SK-MEL-5 (cell line): Measurements from ENCODE around the gene SERPINE1. TPM values are rescaled to one million over a fixed set of nuclear protein-coding genes. Genes with fewer than 3 reads are reported as not detected.

Experiments used
- DNase-seq: peaks from one replicate; pipeline ENCODE4 v3.0.0-alpha.2; 2016; ENCODE audit warnings: low read depth, low spot score
- in situ Hi-C: cut with HindIII; loops from 2 replicates; pipeline ENCODE4 v1.10.0; 2016; ENCODE audit warnings: low sequenced_read_pairs, high pct_unique_total_duplicates, low pct_unique_long_range_greater_than_20kb
- total RNA-seq: library from RNA; depleted of rRNA; stranded (reverse); fragments of >200 nt; shearing (Covaris generic); gene quantifications from 2 replicates; pipeline ENCODE4 v1.2.3, GENCODE V29; 2014

The SERPINE1 gene
- total RNA-seq, 1 experiment from 2014 or later = not detected

DNA sequence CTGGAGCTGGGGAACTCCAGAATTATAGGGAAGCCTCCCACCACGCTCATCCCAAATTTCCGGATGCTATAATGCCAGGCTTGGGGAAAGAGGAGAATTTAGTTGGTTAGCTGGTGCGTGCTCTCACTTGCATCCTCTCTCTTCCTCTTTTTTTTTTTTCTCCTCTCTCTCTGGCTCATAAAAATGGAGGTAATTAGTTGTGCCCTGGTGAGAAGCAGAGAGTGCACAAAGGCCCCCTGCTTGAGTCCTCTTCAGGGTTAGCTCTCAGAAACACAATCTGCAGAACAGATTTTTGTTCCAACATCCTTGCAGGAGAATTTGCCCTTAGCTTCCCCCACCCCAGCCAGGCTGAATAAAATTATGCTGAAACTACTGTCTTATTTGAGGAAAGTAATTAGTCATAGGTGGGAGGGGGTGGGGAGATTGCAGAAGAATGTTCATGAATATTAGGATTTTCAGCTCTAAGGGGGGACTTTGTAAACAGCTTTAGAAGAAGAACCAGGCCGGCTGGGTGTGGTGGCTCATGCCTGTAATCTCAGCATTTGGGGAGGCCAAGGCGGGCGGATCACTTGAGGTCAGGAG, 7.6 kb downstream of the SERPINE1 start:
- in situ Hi-C loops = no loop called here
- no peak for DNase-seq

DNA sequence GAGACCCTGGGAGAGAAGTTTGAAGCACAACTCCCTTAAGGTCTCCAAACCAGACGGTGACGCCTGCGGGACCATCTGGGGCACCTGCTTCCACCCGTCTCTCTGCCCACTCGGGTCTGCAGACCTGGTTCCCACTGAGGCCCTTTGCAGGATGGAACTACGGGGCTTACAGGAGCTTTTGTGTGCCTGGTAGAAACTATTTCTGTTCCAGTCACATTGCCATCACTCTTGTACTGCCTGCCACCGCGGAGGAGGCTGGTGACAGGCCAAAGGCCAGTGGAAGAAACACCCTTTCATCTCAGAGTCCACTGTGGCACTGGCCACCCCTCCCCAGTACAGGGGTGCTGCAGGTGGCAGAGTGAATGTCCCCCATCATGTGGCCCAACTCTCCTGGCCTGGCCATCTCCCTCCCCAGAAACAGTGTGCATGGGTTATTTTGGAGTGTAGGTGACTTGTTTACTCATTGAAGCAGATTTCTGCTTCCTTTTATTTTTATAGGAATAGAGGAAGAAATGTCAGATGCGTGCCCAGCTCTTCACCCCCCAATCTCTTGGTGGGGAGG, 10.8 kb downstream of the SERPINE1 start:
- DNase-seq = no peak
- in situ Hi-C loops = no loop called here

DNA sequence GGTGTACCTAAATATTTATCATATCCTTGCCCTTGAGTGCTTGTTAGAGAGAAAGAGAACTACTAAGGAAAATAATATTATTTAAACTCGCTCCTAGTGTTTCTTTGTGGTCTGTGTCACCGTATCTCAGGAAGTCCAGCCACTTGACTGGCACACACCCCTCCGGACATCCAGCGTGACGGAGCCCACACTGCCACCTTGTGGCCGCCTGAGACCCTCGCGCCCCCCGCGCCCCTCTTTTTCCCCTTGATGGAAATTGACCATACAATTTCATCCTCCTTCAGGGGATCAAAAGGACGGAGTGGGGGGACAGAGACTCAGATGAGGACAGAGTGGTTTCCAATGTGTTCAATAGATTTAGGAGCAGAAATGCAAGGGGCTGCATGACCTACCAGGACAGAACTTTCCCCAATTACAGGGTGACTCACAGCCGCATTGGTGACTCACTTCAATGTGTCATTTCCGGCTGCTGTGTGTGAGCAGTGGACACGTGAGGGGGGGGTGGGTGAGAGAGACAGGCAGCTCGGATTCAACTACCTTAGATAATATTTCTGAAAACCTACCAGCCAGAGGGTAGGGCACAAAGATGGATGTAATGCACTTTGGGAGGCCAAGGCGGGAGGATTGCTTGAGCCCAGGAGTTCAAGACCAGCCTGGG, 11.4 kb downstream of the SERPINE1 start:
- DNase-seq = peak; percentile 99
- in situ Hi-C loops = no loop called here

DNA sequence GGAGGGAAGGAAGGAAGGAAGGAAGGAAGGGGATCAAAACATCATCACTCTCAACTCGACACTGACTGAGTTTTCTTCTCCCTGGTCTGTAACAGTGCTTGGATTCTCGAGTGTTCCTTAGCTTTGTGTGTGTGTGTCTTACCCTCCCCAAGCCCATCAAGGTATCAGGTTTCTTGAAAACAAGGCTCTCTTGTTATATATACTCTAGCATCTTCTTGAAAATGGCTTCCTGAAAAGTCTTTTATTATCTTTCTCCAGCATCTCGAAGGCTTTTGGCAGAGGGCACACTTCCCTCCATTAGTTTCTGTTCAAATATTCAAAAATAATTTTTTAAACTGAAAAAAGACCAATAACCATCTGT, 13.4 kb downstream of the SERPINE1 start:
- in situ Hi-C loops = no loop called here
- DNase-seq = peak; percentile 87

DNA sequence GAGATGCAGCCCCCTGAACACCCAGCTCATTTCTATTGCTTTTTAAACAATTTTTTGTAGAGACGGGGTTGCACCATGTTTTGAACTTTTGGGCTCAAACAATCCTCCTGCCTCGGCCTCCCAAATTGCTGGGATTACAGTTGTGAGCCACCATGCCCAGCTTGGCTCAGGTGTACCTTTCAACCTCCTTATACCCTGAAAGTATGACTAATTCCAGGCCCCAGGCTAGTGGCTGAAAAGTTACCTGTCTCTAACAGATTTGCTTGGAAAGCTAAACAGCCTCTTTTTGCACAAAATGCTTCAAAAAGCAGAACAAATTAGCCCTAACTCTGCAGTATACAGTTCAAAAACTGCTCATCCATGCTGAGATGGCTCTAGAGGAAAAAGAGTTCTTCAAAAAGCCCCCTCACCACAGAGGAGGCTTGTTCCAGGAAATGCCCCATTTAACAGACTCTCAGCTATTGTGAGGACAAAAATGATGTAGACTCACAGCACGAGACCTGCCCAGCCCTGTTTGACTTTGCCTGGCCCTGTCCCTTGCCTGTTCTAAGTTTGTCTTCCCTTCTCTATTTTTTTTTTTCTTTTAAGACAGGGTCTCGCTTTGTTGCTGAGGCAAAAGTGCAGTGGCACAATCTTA, 14.0 kb downstream of the SERPINE1 start:
- in situ Hi-C loops = no loop called here
- DNase-seq = no peak

DNA sequence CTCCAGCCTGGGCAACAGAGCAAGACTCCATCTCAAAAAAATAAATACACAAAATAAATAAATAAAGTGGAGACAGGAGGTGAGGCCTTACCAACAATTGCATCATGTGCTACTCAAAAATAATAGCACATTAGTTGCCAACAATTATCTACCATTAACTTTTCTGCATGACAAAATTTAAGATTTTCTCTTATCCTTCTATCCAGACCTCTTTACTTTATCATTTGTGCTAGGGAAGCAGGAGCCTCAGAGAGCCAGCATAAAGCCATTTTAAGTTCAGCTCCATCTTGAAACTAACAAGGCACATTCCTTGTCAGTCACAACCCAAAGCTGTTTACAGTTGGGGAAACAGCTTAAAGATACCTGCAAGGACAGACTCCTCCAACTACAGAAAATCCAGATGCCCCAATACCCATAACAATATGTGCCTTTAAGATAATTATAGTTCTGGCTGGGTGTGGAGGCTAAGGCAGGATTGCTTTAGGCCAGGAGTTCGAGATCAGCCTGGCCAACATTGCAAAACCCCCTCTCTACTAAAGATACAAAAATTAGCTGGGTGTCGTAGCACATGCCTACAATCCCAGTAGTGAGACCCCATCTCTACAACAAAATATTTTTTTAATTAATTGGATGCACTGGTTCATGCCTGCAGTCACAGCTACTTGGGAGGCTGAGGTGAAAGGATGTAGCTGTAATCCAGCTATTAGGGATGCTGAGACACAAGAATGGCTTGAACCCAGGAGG, 25.2 kb downstream of the SERPINE1 start:
- no peak for DNase-seq
- in situ Hi-C loops = no loop called here

DNA sequence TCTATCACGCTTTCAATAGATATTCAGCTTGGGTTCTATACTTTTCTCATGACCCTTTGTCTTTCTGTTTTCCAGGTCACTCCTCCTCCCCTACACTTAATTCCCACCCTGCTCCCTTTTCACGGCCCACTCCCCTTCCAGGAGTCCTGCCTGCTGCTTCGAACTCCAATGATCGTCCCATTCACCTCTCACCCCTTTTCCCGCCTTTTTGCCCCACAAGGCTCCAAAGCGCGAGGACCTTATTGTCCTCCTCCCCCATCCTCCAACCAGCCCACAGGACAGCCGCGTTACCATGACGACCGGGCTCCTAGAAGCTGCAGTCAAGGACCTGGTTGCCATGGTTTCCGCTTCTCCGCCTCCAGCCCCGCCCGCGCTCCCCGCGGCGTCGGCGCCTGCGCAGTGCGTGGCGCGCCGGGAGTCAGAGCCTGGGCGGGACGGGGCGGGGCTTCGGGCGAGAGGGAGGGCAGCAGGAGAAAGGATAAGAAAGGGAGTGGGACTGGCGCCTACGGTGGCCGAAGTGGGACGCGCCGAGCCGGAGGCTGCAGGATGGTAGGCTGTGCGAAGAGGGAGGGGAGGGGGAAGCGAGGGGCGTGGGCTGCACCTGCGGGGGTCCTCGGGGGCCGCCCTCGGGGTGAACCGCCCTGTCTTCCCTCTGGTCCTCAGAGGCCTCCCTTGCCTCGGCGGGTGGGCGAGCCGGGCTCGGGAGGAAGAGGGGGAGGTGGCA, 27.2 kb downstream of the SERPINE1 start, which contains the start of gene AP1S1:
AP1S1 (plus strand) TSS at position 508 of the 724 bp plus-strand sequence; CDS start at position 547, 39 bp downstream.
- in situ Hi-C loops = no loop called here
- DNase-seq = peak; percentile 98

DNA sequence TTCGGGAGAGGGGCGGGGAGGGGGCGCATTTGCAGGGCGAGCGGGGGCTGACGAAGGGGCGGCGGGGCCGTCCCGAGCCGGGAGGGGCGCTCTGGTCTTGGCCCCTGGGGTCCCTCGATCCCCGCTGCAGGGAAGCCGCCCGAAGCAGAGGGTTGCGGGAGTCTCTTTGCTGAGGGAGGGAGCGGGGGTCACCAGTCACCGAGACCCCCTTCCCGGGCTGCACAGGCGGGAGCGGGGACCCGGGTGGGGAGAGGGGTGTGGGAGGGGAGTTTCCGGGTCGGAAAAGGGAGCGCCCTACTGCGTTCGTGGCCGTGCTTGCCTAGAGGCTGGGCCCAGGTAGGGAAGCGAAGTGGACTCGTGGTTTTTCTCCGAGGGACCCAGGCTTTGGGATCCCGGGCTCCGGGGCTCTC, 27.8 kb downstream of the SERPINE1 start:
- DNase-seq = no peak
- in situ Hi-C loops = no loop called here

DNA sequence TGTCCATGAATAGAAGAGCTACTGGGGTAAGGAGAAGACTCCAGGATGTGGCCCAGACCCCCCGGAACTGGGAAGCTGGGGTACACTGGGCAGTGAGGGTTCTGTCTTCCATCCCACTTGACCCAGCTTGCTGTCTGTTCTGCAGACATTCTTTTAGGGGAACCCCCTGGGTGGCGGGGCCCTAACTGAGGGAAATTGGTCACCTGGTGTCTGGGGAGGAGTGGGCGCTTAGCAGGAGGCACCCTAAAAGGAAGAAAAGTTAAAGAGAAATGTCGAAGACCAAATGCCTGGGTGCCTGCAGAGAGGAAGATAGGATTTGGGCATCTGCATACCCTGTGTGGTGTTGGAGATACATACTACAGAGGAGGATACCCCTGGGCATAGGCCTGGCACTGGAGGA, 28.4 kb downstream of the SERPINE1 start:
- DNase-seq = no peak
- in situ Hi-C loops = no loop called here

DNA sequence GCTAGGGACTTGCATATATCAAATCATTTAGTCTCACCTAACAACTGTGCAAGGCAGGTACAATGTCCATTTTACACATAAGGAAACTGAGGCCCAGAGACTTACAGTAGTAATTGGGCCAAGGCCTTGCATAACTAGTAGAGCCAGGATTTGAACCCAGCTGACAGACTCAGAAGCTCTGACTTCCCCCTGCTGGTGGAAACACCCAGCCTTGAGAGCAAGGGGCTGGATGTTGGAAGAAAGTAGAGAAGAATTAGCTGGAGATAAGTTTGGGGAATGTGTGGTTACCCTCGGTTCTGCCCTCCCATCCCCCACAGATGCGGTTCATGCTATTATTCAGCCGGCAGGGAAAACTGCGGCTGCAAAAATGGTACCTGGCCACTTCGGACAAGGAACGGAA, 29.4 kb downstream of the SERPINE1 start:
- no peak for DNase-seq
- in situ Hi-C loops = no loop called here

DNA sequence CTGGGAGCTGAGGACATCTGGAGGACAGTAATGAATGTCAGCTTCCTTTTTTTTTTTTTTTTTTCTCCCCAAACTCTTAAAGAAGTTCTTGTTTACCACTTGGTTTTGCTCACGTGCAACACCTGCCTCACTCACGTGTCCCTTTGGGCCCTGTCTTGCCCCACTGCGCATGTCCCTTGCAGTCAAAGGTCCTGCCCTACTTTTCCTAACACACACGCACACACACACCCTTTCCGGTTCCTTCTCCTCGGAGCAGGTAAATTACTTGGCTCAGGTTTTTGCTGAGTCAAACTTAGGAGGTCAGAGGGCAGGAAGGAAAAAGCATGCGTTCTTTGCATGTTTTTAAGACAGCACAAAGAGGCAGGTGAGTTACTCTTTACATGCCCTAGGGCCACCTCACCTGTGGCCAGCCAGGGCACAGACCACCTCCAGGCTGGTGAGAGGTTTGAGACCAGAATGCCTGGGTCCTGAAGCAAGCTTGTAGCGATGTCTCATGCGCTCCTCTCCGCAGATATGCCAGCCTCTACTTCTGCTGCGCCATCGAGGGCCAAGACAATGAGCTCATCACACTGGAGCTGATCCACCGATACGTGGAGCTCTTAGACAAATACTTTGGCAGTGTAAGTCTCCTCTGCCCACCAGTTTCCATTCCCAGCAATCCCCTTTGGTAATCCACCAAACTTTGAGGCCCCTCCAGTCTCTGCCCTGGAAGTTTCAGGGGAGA, 30.1 kb downstream of the SERPINE1 start:
- in situ Hi-C loops = no loop called here
- DNase-seq = no peak

DNA sequence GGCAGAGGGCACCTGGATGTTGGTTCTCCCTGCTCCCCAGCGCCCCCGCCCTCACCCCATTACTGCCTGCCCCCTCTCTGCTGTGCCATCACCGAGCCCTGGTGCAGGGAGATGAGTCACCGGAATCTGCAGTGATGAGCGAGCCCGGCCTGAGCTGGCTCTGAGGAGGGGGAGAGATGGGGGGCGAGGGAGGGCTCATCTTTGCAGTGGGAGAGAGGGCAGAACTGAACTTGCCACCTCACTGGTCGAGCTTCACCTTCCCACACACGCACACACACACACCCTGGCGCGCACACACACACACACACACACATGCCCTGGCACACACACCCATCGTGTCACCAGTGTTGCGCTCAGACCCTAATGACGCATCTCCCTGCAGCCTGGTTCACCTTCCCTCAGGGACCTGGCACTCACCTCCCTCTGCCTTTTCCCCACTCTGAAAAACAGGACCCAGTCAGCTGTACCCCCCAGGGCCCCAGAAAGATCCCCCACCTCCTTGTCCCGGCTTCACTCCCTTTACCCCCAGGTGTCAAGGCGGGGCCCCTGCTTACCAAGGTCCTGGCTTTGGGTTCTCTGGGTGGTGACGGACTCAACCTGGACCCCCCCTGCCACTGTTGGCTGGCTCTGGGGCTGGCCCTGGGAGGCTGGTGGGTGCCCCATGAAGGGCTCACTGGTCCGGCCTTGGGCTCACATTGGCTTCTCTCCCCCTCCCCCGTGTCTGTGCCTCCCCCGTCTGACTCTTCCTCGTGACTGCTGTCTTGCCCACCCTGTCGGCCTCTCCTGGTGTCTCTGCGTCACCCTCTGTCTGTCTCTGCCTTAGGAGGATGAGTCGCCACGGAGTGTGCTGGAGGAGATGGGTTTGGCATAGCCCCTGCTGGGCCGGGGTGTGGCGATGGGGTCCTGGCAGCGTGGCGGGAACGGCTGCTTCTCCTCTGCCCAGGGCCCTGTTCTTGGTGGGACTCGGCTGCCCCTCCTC, 33.1 kb downstream of the SERPINE1 start:
- in situ Hi-C loops = no loop called here
- no peak for DNase-seq

DNA sequence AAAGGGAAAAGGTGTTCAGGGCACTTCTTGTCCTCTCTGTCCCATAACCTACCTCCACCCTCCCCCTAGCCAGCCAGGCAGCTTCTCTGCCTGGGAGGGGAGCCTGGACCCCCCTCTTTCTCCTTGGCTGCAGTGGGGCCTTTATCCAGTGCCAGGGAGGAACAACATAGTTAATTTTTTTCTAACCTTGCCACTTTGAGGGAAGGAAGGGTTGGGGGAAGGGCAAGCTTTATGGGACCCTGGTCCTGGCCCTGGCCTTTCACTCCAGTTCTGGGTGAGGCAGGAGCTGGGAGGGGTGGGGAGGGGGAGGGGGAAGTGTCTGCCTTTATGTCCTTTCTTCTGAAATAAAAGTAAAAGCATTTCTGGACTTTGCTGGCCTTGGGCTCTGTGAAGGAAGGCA, 34.0 kb downstream of the SERPINE1 start:
- in situ Hi-C loops = no loop called here
- DNase-seq = no peak

DNA sequence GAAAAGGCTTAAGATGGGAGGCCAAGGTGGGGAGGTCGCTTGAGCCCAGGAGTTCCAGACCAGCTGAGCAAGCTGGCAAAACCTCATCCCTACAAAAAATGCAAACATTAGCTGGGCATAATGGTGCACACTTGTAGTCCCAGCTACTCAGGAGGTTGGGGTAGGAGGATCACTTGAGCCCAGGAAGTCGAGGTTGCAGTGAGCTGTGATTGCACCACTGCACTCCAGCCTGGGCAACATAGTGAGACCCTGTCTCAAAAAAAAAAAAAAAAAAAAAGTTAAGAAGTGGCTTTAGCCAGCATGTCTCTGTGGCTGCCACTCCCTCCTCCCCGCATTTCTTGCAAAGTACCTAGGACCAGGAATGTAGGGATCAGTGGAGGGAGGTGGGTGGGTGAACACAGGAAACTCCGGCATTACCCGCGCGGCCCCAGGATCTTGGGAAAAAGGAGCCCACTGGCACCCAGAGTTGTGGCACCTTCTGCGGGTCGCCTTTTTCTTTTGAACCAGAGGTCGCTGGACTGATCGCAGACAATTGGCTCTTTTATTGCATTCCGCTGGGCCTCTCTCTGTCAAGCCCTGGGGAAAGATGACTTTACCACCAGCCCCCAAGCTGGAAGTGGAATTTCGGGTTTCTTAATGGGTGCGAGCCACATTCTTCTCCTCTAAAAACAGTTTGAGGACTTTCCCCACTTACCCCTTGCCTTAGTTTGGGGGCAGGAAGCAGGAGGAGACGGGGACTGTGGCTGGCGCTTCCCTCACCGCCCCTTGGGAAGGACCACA, 35.0 kb downstream of the SERPINE1 start:
- in situ Hi-C loops = no loop called here
- no peak for DNase-seq

DNA sequence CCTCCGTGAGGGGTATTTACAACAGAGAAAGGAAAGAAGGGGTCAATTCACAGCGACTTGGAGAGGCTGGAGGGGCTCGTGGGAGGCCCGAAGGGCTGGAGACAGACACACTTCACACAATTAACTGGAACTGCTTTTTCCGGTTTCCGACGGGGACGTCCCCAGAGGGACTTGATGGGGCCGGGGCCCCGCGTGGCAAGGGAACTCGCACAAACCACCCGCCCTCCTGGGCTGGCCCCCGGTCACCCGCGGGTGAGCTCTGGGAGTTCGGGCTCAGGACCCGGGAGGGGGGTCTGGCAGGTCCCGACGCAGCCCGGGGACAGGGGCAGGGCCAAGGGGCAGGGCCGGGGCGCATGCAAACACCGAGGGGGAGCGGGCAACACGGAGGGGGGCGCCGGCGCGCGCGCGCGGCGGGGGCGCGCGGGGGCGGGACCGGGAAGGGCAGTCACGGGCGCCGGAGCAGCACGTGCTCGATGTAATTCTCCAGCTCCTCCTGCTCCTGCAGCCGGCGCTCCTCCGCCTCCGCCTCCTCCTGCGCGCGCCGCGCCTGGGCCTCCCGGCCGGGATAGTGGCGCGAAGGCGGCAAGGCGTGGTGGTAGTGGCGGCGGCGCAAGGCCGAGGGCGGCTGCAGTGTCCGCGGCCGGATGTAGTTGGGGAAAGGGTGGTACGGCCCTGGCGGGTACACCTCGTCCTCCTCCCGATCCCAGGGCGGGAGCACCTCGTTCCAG, 35.8 kb downstream of the SERPINE1 start:
- in situ Hi-C loops = no loop called here
- peak; percentile 76 for DNase-seq
